Measurements from ENCODE around the gene COL23A1.

The COL23A1 gene

GRCh38 chr5:178554311-178554710, 35.9 kb downstream of the COL23A1 start:
- DNase-seq = no peak

GRCh38 chr5:178553517-178553916, 36.7 kb downstream of the COL23A1 start:
- DNase-seq = no peak

- no peak for DNase-seq
Observed at GRCh38 chr5:178551468-178551867, 38.7 kb downstream of the COL23A1 start.

GRCh38 chr5:178551059-178551458, 39.1 kb downstream of the COL23A1 start:
- DNase-seq = peak; percentile 40

- peak; percentile 78 for DNase-seq
Observed at GRCh38 chr5:178548746-178549145, 41.4 kb downstream of the COL23A1 start.

GRCh38 chr5:178547753-178548415, 42.3 kb downstream of the COL23A1 start:
- DNase-seq = no peak

GRCh38 chr5:178547052-178547666, 43.0 kb downstream of the COL23A1 start:
- no peak for DNase-seq

GRCh38 chr5:178546675-178547033, 43.5 kb downstream of the COL23A1 start:
- DNase-seq = no peak

GRCh38 chr5:178545941-178546674, 44.1 kb downstream of the COL23A1 start:
- DNase-seq = no peak

- no peak for DNase-seq
Observed at GRCh38 chr5:178545176-178545575, 45.0 kb downstream of the COL23A1 start.

- DNase-seq = no peak
Observed at GRCh38 chr5:178544166-178544834, 45.9 kb downstream of the COL23A1 start.

- DNase-seq = peak; percentile 32
Observed at GRCh38 chr5:178542455-178542854, 47.7 kb downstream of the COL23A1 start.

- DNase-seq = no peak
Observed at GRCh38 chr5:178540526-178540925, 49.7 kb downstream of the COL23A1 start.

GRCh38 chr5:178538741-178539229, 51.4 kb downstream of the COL23A1 start:
- peak; percentile 43 for DNase-seq

- no peak for DNase-seq
Observed at GRCh38 chr5:178537467-178538371, 52.5 kb downstream of the COL23A1 start.

- DNase-seq = no peak
Observed at GRCh38 chr5:178536541-178537466, 53.4 kb downstream of the COL23A1 start.

- DNase-seq = no peak
Observed at GRCh38 chr5:178535299-178536175, 54.7 kb downstream of the COL23A1 start.

GRCh38 chr5:178533136-178533535, 57.1 kb downstream of the COL23A1 start:
- no peak for DNase-seq

- no peak for DNase-seq
Observed at GRCh38 chr5:178532666-178533065, 57.5 kb downstream of the COL23A1 start.

- no peak for DNase-seq
Observed at GRCh38 chr5:178532236-178532635, 58.0 kb downstream of the COL23A1 start.
